AG08396 (cell line): ENCODE measurements around the gene CDK5.
A peak's percentile ranks its signal among the peaks of the same experiment; 100 is the strongest.

Source experiments
- DNase-seq: peaks from one replicate; pipeline ENCODE4 v3.0.0; 2012; ENCODE audit warnings: low spot score, mixed read lengths

Gene CDK5

DNA sequence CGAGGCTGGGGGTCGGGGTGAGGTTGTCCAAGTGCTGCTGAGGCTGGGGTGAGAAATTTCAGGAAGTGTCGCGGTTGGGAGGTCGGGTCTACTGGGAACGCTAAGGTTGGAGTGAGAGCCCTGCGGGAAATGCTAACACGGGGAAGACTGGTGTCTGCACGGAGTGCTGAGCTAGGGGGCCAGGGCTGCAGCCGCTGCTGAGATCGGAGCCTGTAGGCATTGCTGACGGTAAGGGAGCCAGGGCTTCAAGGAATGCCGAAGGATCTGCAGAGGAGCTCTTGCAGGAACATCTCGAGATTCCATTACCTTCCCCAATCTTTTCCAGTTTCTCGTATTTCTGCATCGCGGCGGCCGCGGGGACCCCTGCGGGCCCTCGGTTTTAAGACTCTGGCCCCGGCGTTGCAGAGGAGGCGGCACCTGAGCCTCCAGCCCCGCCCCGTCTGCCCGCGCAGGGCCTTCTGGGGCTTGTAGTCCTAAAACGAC, at the start of gene CDK5:
Gene CDK5, minus strand, starts transcription at position 392 of the 483 bp plus-strand sequence. Its CDS starts 49 bp downstream, at position 343.
- peak; percentile 62 for DNase-seq

DNA sequence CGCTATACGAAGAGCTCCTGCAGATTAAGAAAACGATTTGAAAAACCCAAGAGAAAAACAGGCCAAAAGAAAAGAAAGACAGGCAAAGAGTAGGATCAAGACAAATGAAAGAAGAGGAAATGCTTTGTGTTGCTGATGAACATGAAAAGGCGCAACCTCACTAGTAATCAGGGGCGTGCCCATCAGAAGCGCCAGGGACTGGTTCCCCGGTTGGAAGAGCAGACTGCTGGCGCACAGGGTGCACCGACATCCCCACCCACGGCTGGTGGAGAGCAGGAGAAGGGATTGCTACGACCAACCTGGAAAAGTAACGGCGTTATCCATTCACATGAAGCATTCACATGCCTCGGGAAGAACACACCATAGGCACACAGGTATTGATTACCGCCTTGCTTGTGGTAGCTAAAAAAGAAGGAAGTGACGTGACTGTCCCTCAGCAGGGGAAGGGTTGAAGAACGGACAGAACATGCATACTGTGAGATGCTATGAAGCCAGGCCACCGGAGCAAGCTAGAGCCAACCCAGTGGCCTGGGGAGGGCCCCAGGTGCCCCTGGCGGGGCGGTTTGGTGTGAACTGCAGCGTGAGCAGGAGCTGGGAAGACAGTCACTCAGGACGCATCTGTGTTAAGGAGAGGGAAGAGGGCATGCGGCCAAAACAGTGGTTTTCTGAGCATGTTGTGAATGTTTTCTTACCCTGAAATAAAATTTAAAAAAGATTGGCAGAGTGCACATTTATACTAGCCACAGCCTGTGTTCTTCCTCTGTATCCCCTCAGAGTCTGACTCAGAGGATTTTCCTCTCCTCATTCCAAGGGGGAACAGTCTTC, 46.9 kb upstream of the CDK5 start:
- peak; percentile 68 for DNase-seq

DNA sequence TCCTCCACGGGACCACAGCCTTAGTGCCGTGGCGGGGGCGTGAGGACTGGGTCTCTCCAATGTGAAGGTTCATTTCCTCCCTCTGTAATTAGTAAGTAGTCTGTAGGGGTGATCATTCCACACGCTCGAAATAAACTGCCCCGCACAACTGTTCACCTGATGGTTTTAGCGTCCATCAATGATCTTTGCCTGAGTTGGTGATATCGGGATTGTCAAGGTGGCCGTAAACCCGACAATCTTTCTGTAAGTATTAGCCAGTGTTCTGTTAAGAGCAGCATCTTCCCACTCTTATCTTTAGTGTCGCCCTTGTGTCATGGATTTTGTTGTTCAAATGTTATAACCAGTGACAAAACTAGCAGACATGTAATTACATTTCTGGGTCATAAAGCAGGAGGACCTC, 46.3 kb upstream of the CDK5 start:
- DNase-seq: no peak

DNA sequence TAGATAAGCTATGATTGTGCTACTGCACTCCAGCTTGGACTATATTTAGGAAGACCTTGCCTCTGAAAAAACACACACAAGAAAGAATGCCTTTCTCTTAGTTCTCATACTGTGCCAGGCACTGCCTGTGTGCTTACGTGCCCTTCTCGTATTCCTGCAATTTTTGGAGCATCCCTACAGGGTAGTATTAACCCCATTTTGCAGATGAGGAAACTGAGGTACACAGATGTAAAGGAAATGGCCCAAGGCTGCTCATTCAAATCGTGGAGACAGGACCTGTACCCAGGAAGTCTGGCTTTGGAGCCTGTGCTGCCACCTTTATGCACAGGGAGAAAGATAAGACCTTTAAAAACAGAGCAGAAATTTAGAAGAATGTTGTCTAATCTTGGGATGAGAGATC, 45.3 kb upstream of the CDK5 start:
- DNase-seq: no peak

DNA sequence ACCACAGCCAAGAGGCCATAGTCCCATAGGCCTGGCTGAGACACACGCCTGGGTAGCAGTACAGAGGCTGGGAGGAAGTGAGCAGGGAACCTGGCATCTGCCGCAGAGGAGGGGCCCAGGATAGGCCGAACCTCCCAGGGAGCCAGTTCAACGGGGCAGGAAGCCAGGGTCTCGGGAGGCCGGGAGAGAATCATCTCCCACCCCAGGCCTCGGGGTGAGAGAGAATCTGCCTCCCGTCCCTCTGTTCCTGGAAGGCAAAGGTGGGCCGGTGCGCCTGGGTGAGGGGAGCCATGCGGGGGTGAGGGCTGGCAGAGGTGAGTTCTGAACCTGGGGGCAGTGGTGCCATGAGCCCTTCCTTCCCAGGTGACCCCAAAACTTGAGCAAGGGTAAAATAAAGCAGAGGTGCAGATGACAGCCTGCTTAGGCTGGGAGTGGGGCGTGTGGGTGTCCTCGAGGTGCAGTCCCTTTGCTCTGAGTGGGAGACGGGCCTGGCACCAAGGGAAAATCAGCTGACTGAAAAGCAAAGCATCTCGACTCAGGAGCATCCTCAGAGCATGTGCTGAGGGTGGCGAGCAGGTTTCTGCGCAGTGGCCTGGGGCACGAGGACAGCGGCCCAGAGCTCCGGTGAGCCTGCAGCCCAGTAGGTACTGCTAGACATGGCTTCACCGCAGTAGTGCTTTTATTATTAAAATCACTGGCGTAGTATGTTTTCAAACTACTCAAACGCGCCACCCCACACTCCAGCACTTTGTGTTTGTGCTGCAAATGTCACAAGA, 44.1 kb upstream of the CDK5 start:
- no peak for DNase-seq

DNA sequence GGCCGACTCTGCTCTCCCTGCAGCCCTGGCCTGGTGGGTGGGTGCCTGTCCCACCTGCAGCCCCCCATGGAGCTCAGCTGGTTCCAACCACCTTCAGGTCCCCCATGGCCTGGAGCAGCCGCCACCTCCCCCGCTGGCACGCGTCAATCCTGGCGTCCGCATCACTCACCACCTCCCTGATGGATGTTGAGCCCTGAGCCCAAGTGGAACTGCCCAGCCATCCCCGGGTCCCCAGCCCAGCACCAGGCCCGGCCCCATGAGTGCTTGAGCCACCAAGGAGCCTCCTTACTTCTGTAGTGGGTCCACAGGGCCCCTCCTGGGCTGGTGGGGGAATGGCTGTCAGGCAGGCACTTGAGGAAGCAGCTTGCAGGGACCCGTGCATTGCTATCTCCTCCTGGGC, 43.2 kb upstream of the CDK5 start:
- DNase-seq: no peak

DNA sequence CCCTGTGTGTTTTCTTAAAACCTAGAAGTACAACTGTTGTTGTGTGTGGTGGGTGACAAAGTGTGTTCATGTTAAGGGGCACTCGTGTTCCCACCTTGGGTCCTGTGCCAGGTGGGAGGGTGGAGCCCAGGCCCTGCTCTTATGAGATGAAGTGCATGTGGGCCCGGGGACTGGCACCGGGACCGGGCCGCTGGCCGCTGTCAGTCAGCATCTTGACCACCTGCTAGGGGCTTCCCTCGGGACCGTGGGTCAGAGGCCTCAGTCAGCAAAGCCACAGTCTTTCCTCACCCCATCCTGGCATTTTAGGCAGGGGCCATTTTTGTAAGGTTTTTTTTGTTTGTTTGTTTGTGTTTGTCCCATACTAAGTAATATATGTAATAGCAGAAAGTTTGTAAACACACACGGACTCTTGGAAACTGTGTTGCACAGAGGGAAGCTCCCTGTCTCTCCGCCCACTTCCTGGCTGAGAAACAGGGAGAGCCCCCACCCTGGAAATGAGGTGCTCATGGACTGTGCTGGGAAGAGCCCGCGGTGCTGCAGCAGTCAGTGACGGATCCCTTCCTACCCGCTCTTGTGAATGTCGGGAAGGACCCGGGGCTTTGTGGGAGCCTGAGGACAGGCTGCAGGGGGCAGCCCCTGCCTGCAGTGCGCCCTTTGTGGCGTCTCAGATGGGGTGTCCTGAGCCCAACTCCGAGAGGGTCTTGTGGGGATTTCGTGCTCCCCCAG, 42.0 kb upstream of the CDK5 start:
- no peak for DNase-seq

DNA sequence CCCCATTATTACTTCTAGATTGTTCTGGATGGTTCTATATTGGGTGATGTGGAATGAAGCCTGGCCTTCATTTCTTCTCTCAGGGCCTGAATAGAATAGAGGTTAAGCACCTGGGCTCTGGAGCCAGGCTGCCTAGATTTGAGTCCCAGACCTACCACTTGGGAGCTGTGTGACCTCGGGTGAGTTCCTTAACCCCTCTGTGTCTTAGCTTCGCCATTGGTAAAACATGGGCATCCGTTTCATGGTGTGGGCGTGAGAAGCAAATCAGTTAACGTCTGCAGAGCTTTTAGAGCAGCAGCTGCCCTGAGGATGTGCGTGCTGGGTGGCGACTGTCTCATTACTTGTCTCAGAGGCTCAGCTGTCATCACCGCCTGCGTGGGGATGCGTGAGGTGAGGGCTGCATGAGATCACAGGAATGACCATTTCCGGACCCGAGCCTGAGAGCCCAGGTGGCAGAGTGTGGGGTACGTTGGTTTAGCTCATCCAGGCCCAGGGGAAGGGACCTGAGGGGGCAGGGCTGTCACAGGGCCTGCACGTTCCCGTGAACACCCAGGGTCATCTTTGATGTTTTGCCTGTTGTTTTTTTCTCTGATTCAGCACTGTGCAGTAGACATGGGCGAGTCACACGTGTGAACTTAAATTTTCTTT, 38.3 kb upstream of the CDK5 start:
- DNase-seq: no peak

DNA sequence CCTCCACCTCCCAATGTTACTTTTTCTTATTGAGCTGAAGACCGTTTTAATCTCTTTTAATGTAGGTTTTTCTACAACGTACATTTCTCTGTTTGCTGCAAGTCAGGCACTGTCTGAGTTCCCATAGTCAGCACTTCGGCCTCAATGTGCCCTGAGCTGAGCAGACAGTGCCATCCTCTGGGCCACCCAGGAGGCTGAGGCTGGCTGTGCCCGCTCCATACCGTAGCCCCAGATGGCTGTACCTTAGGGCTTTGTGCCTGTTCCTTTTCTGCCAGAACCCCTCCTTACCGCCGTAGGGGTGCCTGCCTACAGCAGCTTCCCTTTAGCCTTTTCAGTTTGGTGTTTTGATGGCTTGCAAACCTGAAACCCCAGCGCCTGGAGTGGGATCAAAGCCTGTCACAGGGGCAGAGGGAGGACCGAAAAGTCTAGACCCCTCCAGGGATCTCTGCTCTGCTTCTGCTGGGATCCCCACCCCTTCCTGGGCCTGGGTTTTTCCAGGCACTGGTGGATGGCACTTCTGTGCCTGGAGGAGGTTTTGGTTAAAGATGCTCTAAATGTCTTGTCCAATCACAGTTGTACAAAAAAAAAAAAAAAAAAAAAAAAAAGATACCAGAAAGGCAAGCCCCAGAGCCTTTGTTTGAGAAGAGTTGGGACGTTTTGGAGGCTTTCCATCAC, 37.6 kb upstream of the CDK5 start:
- DNase-seq: no peak

DNA sequence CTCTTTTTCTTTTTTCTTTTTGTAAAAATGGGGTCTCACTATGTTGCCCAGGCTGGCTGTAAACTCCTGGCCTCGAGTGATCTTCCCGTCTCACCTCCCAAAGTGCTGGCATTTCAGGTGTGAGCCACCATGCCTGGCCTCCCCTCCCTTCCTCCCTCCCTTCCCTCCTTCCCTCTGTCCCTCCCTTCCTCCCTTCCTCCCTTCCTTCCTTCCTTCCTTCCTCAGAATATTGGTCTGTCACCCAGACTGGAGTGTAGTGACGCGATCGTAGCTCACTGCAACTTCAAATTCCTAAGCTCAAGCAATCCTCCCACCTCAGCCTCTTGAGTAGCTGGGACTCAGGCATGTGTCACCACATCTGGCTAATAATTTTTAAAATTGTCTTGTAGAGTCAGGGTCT, 37.0 kb upstream of the CDK5 start:
- no peak for DNase-seq

DNA sequence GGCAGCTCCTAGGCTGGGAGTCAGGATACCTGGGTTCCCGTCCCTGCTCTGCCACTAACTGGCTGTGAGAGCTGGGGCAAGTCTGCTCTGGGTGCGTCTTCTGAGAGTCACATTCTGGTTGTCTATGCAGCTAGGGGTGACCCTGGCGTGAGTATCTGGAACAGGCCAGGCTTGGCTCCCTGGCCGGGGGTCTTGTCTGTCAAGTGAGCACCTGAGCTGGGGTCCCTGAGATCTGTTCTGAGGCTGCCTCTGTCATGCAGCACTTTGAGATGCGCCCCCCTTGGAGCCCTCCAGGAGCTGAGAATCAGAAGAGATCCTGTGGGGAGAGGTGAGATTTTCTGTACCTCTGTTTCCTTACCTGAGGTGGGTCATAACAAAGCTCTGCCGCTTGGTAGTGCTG, 36.1 kb upstream of the CDK5 start:
- DNase-seq: no peak

DNA sequence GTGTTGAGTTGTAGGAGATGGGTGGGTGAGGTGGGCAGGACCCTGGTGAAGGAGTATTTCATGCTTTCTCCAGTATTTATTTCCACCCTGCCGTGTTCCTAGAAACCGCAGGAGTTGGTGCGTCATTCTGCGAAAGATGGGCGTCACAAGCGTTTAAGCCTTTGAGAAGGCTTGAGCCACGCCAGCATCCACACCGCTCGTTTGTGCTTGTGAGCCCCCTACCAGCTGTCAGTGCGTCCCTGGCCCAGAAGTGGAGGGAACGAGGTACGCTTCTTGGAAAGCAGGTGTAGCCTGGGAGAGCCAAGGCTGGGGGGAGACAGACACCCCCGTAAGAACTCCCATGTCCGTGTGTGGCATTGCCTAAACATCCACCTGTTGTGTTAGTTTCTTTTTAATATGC, 34.3 kb upstream of the CDK5 start:
- no peak for DNase-seq

DNA sequence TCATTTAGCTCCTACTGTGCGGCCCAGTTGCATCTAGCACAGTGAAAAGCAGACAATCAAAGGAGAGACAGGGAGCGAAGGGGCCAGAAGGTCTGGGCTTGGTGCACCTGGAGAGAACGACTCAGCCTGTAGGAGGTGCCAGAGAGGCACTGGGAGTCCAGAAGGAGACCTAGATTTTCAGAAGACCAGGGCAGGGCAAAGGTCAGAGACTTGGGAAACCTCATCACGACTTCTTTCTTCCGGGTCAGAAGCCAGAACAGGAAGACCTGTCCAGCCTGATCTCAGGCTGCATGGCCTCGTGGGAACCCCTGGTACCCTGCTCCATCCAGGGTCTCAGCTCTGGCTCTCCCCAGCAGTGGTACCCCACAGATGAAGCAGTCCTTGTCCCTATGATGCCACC, 33.7 kb upstream of the CDK5 start:
- no peak for DNase-seq

DNA sequence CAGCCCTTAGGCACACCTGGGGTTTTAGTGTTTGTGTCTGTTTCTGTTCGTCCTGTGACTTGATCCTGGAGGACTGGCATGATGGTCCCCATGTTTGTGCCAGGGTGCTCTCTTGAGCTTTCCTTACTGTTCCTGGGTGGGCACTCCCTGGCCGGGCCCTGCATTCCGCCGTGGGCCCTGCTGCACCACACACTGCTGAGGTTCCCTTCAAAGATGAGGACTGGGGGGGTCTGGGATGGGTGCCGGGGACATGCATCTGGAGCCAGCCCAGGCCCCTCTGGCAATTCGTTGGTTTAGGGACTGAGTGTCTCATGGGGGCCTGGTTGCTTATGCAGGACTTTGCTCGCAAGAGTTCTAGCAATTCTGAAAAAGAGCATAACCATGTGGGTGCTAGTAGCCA, 33.3 kb upstream of the CDK5 start:
- DNase-seq: no peak

DNA sequence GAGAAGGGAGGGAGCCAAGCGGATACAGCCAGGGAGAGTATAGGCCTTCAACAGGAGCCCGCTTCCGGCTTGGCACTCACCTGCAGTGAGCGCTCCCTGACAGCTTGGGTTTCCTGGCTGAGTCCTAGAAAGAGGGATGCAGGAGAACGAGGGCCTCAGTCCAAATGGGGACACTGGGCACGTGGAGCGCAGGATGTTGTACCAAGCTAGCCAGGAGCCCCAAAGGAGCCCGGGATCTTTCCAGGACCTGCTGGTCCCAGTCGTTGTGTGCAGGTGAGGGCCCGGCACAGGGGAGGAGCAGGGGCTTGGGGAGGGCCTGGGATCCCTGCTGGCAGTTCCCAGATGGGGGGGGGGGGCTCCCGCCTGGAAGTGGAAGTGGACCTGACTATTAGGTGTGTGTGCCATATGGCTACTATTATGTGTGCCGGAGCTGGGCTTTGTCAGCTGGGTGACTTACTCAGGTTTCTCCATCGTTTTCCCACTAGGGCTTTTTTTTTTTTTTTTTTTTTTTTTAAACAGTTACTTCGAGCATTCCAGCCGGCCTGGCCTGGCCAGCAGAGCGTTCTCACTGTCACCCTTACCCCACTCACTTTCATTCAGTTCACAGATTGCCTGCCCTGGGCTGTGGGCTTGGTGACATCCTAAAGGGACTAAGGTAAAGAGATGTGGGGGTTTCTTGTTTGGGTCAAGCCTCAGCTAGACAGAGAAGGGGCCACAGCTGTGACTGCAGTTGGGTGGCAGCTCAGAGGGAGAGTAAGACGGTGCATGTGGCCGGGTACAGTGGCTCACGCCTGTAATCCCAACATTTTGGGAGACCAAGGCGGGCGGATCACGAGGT, 32.4 kb upstream of the CDK5 start:
- DNase-seq: no peak

DNA sequence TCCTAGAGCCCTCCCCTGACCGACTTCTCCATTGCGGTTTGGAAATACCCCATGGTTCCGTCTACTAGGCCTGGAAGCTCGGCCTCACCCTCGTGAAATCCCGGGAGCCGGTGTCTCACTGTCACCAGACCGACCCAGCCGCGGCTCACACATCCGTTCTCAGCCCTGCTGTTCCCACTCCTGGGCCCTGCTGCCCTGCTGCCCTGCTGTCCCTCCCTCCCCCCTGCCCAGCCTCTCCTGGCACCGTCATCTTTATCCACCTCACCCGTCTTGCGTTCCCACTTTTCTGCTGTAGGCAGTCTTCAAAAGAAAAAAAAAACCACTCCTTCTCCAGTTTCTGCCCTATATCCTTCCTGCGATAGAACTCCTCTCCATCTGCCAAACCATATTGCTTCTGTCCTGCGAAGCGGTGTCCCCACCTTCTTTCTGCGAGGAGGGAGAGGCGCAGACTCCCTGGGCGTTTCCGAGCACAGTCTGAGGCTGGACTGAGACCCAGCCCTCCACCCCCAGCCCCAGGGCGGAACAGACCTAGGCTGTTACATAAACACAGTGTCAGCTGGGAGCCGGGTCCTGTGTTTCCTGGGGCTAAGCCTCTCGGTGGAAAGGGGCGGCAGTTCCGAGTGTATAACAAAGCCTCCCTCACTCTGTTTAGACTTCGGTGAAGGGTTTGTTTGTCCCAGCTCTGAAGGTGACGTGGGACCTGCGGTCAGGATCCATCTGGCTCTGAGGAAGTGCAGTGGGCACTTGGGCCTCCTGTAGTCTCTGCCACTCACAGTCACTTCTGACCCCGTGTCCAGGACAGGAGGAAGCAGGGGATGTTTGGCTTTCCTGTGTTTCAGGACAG, 31.4 kb upstream of the CDK5 start:
- peak; percentile 68 for DNase-seq

DNA sequence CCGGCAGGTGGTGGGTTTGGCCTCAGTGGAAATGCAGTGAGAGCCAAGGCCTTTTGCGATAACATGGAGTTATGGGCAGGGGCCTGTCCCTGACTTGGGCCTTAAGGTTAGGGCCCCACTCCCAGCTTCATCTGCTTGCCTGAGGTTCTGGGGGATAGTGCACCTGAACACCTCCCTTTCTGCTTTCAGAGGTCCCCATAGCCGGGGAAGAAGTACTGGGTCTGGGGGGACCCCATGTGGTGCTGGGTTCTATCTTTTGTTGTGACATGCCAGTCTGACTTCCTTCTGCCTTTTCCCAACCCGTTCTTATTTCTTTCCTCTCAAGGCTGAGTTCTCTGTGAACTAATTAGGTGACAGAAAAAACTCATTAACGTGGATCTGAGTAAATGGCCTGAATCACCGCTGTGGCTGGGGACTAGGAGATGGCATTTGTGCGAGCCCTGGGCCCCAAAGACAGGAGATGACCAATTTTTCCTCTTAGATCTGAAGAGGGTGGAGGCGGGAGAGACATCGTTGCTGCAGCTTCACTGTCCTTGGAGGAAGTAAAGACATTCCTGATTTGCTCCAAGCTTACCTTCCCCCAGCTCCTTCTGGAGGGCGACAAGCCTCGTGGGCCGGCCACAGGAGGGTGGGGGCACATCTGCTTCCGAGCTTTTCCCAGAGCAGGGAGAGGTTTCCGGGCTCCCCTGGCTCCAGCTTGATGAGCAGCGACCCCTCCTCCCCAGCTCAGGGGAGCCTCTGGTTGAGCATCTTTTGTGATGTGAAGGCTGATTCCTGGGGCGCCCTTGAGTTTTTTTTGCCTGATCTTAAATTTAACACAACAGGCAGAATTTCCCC, 30.5 kb upstream of the CDK5 start:
- no peak for DNase-seq

DNA sequence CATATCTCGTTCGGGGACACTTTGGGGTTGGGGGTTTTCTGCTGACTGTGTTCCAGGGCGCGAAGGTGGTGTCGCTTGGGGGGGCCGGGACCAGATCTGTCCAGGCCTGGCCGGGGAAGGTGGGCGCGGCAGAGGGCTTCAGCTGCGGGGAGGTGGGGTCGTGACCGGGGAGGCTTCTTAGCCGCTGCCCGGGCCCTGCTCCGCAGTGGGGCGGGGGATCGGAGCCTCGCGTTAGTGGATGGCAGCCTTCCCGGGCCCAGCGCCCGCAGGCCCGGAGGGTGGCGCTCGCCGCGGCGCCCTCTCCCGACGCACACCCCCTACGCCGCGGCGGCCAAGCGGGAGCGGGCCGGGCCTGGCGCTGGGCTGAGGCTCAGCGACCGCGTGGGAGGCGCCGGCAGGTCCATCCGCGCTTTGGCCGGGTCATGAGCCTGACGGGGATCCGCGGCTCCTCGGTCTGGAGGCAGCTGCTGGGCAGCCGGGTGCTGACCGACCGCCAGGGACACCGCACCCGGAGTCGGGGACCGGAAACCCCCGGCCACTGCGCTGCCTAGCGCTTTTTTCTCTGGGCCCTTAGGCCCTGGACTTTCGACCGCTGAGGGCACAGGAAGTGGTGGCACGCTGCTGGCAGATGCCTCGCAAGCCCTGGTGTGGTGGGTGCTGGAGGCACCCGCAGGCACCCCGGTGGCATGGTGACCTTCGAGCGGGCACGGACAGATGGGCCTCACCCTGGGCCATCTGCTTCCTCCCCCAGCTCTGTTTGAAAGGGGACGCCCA, 29.7 kb upstream of the CDK5 start:
- peak; percentile 85 for DNase-seq
